ENCODE measurements around the gene ST8SIA2.

- TF ChIP-seq CTCF (IDR thresholded peaks at IDR 0.05) (no peak), POLR2A (IDR thresholded peaks at IDR 0.05) (no peak), EP300 (IDR thresholded peaks at IDR 0.05) (no peak), POLR2AphosphoS5 (IDR thresholded peaks at IDR 0.05) (no peak)
These were observed 91.8 kb downstream of the ST8SIA2 start for GRCh38 chr15:92485441-92485840.
